Body of pancreas (tissue), 4 donors: Measurements from ENCODE around the gene TRAFD1.

ENCODE experiments used
- CTCF ChIP-seq, 7 experiments: fragments of 450-650 bp in 4 of 7; fragments of 200-600 bp in 3 of 7; sonication (generic) in 3 of 7; IDR thresholded peaks; one replicate each; pipeline ENCODE4 v1.5.1; 2016 to 2019; ENCODE audit warnings: antibody characterized with exemption in 7 of 7
- POLR2A ChIP-seq, 3 donors: fragments of 450-650 bp; IDR thresholded peaks; one replicate each; pipeline ENCODE4 v1.6.1; 2016; ENCODE audit warnings: antibody characterized with exemption in 3 of 3, mild to moderate bottlenecking in 2 of 3

GRCh38 chr12:112148031-112148513, 22.7 kb downstream of the TRAFD1 start:
- TF ChIP-seq CTCF (IDR thresholded peaks at IDR 0.05) (no peak), POLR2A (IDR thresholded peaks at IDR 0.05) (no peak)
